Suppressor macrophage (primary cell): ENCODE results near the gene BBS9.

Source experiments
- DNase-seq, 4 experiments: peaks; one replicate each; pipeline ENCODE4 v3.0.0-alpha.2; 2020 to 2022

BBS9 gene

DNA sequence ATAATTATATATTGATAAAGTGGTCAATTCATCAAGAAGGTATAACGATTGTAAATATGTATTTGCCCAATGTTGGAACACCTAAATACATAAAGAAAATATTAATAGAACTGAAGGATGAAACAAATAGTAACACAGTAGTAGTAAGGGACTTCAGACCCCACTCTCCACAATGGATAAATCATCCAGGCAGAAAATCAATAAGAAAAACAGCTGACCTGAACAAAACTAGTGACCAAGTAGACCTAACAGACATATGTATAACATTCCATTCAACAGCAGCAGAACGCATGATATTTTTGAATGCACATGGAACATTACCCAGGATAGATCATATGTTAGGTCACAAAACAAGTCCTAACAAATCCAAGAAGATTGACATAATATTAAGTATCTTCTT lies 489.9 kb downstream of the BBS9 start:
- no peak for DNase-seq

DNA sequence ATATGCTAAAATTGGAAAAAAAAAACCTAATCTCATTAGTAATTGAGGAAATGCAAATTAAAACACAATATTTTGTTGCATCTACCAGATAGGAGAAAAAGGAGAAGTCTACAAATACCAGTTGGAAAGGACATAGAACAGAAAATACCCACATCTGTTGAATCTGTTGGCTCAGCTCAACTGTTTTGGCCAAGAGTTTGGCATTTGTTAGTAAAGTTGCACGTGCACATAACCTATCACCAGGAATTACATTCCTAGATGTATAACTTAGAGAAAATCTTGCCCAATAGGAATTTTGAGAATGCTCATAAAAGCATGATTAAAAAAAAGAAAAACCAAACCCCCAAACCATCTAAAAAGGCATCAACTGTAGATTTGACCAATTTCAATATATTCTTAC lies 493.9 kb downstream of the BBS9 start:
- no peak for DNase-seq

DNA sequence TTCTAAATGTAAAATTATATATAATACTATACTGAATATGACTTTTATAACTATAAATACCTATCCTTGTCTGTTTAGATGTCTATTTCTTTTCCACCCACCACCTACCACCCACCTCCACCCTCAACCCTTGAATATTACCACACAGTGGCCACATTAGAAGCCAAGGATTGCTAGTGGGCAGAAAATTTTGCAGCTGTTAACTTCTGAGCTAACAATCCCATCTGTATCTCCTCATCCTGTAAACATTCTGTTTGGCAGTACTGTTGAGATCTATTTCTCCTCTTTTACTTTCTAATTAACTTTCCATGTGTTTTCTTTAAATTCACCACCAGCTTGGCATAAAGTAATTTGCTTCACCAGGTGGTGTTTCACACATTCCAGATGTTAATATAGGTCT lies 494.9 kb downstream of the BBS9 start:
- no peak for DNase-seq

DNA sequence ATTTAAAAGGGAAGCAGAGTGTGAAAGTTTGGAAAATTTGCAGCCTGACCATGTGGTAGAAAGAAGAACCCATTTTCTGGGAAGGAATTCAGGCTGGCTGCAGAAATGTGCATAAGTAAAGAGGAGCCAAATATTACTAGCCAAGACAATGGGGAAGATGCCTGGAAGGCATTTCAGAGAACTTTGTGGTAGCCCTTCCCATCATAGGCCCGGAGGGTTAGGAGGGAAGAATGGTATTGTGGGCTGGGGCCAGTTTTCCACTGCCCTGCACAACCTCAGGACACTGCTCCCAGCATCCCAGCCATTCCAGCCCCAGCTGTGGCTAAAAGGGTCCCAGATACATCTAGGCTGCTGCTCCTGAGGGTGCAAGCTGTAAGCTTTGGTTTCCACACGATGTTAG lies 497.5 kb downstream of the BBS9 start:
- DNase-seq, result no peak

DNA sequence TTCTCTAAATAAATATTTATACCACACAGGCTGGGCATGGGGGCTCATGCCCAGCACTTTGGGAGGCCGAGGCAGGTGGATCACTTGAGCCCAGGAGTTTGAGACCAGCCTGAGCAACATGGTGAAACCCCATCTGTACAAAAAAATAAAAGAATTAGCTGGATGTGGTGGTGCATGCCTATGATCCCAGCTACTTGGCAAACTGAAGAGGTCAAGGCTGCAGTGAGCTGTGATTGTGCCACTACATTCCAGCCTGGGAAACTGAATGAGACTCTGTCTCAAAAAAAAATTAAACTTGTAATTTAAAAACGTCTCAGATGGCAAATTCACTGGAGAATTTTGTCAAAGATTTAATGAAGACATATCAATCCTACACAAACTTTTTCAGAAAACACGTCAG lies 498.4 kb downstream of the BBS9 start:
- no peak for DNase-seq

DNA sequence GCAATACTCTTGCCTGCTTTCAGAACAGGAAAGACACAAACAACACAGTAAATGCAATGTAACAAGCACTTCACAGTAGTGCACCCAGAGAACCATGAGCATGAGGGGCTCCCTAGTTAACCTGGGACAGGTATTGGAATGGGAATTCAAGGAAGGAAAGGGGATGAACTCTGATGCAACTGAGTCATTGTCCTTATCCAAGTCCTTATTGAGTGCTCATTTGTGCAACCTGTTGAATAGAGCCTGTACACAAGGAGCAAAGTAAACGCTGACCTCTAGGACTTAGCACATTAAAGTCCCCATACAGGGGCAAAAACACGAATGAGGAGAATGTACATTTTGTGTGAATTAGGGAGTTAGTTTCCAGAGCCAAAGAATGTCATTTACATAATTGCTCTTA lies 499.5 kb downstream of the BBS9 start:
- no peak for DNase-seq

DNA sequence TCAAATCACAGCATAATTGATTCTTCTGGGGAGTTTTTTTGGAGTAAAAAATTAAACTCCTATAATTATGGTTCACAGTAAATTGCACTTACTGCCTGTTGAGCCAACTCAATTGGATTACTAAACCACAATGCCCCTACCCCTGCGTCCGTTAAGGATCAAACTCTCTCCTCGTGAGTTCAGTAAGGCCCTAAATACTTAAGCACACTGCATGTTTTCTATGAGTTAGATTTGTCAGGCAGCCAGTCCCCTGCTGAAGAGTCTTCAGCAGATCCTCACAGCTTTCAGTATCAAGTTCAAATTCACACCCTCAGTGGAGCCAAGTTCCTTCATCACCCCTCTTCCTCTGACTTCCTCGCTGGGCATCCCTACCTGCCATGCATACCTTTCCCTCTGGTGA lies 501.0 kb downstream of the BBS9 start:
- DNase-seq, result no peak

DNA sequence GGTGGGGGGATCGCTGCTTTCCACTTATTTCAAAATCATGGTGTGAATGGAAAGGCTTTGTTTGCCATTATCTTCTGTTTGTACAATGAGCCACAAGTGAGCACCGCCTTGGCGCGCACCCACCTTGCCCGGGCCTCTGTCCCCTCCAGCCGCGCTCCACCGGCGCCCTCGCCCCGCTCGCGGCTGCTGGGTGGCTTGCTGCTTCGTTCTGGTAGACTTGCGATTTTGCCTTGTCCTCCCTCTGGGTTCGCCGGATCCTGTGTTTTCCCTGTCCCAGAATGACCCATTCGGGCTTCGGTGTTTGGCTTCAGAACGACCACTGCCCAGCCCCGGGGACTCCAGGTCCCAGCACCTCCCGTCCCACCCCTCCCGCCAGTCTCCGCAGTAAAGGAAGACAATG lies 503.0 kb downstream of the BBS9 start:
- no peak for DNase-seq

DNA sequence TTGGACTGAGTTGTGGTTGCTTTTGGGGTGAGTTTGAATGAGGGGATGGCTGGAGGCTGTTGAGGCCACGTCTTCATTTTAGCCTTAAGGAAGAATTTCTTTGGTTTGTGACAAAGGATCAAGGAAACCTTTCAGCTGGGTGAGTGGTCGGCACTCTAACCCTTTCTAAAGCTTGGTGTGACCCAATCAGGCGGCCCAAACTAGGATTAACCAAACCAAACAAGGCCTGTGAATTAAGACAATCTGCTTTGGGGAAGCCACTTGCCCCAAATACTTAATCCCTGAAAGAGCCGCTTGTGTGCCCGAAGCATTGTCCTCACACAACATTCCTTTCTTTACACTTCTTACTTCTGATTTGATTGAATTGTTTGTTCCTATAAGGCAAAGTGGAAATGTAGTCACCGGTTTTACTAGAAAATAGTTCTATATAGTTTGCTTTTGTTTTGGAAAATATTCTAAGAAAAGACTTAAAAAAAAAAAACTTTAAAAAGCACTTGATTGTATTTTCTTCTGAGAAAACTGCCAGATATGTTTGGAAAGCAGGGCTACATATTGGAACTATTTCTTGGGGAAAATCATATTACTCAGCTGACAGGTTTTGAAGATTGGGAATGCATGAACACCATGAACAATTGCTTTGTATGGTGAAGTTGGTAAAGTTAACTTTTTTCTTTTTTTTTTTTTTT lies 503.6 kb downstream of the BBS9 start:
- DNase-seq, result no peak

DNA sequence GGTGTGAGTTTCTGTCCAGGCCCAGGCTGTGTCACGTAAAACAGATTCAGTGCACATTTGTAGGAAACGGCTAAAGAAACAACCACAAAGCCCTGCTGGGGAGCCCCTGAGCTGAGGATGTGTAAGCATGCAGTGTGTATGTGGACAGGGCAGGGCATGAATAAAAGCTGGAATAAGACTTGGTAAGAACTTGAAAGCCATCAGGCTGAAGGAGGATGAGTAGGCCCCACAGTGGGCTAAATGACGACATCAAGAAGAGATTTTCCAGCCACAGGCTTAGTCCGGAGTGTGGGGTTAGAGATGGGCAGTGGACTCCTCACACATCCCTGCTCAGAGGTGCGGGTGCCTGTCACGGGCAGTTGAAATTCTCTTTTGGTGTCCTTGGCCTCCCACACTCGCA lies 505.2 kb downstream of the BBS9 start:
- DNase-seq, result no peak

DNA sequence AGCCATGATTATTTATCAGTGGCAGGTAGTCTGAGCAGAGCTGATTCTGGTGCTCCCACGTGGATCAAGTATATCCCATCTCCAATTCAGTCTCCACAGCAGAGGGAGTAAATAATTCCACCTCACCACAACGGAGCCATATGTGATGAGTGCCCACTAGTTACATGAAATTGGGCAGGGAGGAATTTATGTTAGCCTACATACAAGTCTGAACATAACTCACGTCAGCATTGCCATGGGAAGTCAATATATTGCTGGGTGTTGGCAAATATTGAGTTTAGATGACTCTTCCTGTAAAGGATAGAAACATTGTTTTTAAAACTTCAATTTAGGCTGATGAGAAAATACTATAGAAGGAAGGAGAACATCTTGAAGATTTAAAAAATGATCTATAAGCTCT lies 507.0 kb downstream of the BBS9 start:
- DNase-seq, result no peak

DNA sequence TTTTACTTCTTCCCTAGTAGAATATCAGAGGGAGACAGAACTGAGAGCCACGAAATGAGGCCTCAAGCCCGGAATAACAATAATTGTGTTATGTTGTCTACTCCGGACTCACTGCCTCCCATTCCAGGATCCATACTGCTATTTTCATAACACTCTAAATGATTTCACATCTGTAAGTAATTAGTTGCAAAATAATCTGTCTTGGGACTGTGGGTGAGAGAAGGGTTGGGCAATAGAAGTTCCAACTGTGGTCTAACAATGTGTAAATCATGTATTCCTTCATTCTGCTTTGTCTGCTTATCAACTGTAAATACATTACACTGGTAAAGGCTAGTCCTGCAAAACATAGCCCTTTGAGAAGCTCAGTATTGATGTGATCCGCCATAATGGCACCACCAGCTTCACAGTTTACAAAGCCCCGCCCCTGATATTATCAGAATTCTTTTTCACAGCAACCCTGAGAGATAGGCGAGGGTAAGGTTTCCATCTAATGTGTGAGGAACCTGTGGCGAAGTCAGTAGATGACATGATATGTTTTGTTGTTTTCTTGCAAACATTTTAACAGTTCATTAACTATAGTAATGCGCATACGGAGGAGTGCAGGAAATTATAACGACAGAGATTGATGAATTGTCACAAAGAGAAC lies 510.3 kb downstream of the BBS9 start:
- peak in 2 of 4 experiments; percentile 14 to 28 for DNase-seq

DNA sequence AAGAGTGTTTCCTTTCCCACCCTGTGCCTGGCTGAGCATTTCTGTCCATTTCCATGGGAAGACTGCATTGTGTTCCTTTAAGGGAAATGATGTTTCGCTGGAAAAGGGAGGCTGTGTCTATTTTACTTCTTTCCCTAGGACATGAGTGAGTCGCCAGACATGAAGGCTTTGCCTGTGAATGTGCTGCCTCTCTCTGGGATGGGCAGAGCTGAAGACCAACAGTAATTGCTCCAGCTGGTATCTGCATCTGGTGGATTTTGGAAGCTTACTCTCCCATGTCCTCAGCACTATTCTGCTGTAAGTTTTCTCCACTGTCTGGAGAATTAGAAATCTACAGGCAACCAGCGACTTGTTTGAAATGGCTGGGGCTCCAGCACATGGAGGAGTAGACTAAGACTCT lies 511.4 kb downstream of the BBS9 start:
- DNase-seq, result no peak

DNA sequence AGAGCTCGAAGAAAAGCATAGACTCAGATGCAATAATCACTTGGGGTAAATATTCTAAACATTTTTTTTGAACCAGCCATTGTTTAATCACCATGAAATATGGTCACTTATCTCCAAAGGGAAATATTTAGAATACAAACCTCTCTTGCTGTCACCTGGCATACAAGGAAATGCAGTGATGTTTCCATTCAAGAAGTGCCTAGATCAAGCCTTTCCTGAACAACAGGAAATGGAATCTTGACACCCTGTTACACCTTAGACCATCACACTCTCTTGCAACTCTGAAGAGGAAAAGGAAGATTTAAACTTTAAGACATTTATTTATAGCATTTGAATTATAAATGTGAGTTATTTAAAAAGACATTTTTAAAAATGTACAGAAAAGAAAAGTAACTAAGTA lies 512.9 kb downstream of the BBS9 start:
- no peak for DNase-seq

DNA sequence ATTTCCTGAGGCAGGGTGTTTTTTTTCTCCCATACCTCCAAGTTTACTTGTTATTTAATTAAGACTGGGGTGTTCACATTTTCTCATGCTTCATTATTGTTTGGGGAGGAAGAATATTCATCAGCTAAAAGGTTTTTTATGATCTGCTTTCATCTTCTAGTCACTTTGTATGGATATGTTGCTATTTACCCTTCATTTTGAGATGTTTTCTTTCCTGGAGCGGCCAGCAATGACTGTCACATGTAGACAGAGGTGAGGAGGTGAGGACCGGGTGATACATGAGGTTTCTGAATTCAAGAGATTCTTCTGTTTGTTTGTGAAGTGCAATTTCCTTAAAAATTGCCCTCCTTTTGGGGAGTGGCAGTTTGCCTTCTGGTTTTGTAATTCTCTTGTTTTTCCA lies 514.2 kb downstream of the BBS9 start:
- no peak for DNase-seq

DNA sequence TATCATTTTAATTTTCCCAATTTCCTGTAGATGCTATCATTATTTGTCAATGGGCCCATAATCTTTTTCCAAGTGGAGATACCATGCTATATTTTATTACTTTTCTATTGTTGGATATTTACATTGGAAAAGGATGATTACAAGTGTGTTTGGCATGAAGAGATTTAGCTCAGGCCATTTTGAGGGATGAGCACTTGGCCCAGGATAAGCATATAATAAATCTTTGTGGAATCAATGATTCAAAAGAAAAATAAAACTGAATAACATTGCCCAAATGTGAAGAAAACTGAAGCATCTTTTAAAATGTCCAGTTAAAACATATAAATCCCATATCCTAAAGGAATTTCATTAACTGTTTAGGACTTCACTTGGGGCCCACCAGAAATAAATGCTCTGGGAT lies 515.1 kb downstream of the BBS9 start:
- no peak for DNase-seq

DNA sequence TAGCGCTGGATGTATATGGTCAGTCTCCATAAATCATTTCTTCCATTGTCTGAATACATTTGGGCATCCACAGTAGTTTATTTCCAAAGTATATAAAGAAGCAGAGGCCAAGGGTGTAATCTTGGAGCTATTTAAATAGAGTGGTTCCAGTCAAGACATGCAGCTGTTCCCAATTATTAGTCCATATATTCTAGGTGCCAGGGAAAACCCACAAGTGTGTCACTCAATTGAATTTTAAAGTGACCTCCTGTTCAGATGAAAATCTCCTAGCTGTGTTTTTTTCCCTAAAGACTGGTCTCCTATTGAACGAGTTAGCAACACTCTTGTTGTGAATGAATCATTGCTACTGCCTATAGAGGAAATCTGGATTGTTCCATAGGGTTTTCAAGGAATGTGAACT lies 515.7 kb downstream of the BBS9 start:
- no peak for DNase-seq

DNA sequence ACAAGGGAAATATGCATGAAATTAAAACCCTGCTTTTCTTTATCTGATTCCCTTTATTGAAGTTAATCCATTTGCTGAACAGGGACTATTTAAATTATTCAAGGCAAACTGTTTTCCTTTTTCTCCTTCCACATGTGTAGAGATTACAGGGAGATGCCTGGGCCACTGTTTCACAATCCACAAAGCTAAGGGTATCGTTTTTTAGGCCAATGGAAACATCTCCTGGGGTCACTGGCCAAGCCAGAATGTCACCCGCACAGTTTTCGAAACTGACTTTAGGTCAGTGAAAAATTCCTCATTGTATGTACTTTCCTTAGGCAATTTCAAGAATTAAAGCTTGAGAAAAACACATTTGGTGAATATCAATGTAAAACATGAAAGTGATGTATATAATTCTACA lies 516.8 kb downstream of the BBS9 start:
- no peak for DNase-seq

DNA sequence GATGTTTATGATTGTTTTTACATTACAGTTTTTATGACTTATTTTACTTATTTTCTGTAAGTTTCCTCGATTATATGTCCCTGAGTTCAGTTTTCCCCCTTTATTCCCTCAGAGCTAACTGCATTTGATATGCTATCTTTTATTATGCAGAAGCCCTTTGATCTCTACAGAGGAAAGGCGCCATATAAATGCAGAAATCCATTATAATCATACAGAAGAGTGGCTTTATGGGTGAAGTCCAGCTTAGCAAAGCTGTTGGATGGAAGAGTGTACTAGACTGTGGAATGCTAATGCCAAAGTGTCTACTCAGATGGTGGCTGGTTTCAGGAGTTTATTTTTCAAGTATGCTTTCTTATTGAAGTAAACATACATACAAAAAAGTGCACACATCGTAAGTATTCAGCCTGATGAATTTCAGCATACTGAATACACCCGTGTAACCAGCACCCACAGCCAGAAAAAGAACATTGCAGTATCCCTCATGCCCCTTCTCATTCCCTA lies 517.6 kb downstream of the BBS9 start:
- no peak for DNase-seq

DNA sequence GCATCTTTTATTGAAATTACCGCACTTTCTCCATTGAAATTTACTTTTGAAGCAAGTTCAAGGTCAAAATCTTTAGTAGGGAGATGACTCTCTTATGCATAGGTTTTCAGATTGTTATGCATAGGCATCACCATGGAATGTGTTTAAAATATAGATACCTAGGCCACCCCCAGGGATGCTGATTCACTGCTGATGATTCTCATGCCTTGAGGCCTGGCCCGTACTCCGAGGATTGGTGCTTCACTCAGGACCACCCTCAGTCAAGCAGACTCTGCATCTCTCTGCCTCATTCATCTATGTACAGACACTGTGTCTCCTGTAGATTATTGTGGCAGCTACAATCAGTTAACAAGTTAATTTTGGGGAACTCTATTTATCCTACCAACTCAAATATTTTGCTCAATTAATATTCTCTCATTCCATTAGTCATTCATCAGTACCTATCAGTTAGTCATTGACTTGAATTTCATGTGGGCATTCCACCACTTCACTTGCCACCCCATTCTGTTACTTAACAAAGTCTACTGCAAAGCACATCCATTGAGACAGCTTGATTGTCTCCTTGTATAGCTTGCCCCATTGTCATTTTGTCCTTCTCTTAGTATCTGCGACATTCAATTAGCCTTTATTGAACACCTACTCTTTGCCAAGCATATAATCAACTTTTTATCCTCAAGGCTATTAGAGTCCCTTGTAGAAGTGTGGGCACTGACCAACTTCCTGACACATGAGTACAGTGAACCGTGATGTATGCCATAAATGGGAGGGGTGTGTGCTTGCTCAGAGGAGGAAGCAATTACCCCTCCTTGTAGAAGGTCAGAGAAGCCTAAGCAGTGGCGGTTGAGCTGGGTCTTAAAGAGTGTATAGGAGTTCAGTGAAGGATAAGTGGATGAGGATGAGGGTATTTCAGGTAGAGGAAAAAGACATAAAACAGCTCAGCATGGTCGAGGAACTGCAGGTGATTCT lies 520.4 kb downstream of the BBS9 start:
- no peak for DNase-seq

DNA sequence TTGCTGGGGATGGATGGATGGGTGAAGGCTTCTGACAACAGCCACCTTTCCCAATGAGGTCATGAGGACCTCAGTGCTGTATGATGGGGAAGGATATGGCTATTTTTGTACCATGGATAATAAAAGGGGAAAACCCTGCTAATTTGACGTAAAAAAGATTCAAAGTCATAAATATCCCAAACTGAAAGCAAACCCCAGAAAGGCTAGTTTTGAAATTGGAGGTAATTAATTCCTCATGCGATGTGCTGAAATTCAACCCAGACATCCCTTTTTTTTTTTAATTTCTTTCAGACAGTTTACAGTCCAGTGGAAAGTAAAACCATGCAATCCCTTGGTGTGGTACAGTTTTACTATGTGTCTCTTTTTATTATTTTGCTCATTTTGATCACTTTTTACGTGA lies 521.5 kb downstream of the BBS9 start:
- no peak for DNase-seq

DNA sequence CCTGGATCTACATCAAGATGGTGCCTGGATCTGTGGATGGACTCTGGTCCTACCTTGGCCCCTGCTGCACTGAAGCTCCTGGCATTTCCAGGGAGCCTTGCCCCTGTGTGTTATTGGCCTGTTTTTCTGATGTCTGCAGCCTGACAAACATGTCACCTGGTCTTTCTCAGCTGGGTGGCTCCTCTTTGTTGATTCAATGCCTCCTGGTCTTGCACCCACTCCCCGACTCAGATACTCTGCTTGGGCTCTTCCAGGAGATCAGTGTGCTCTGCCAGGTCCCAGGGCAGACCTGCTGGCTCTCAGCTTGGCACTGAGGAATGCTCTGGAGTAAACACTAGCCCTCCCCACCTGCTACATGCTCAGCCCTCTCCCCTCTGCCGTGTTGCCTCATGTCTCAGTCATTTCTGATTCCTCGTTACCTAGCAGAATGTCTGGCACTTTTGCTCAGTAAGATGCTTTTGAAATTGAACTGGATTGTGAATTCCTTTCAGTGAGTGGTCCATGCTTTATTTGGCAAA lies 522.7 kb downstream of the BBS9 start:
- DNase-seq, result no peak

DNA sequence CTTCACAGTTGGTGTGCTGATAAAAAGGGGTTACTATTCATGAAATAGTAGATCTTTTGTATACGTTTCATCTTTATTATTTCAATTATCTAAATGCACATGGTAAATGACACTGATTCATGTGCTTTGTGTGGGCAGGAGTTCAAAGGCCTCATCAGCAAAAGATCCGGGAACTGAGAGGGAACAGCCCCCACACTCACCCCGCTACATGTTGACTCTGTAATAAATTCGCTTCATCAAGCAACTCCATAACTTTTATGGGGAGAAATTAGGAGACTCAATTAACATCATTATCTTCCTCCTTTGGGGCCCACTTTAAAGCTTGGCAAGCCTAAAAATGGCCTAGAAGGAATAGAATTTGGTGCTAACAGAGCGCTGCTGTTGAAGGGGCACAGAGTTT lies 525.3 kb downstream of the BBS9 start:
- peak in 2 of 4 experiments; percentile 2 to 6 for DNase-seq
